ENCODE results near the gene LINS1. TPM values are rescaled to one million over a fixed set of nuclear protein-coding genes. Genes with fewer than 3 reads are reported as not detected.

The LINS1 gene
- total and polyA plus RNA-seq, 2 donors (not counting 1 experiment from before 2014, with no cell fraction given) = 14.3 to 46.4 TPM

DNA sequence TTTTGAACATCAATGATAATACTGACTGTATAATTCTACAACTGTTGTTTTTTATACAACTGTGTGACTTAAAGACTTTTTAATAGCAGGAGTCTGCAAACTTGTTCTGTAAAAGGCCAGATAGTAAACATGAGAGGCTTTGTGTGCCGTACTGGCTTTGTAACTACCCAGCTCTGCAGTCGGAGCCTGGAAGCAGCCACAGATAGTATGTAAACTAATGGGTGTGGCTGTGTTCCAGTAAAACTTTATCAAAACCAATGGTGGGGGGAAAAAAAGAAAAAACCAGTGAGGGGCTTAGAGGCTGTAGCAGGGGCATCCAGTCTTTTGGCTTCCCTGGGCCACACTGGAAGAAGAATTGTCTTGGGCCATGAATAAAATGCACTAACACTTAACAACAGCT, 12.4 kb upstream of the LINS1 start:
- H3K27ac Mint-ChIP-seq = no peak overlapping the region
- no peak overlapping the region for H3K4me3 Mint-ChIP-seq
- H3K4me2 ChIP-seq (replicated peaks; ENCODE audit: low read depth, low read length, poor library complexity, severe bottlenecking) = no peak overlapping the region
- WGBS (ENCODE audit: insufficient coverage) = 100% methylated on average over 2 of the region's 2 CpGs
- H3K9ac ChIP-seq (ENCODE audit: low read length) = no peak overlapping the region
- H3K27ac ChIP-seq (ENCODE audit: low read length in 2 of 2) = no peak overlapping the region
- no peaks in the 10 kb centered on the region for H3K4me1 ChIP-seq (ENCODE audit: control insufficient read depth in 2 of 2, insufficient read depth in 2 of 2, low read length in 2 of 2)
- no peak overlapping the region for H3K4me3 ChIP-seq (ENCODE audit: control extremely low read depth in 1 of 5, extremely low read depth in 1 of 5, insufficient read depth in 1 of 5, low read depth in 2 of 5, low read length in 4 of 5)
- ATAC-seq (ENCODE audit: low read depth) (no peak), DNase-seq (no peak)
- H3K79me2 ChIP-seq (ENCODE audit: control insufficient read depth, insufficient read depth, low read length) = peaks cover 55% of the 10 kb centered on the region
- TF ChIP-seq, protein P1, sequence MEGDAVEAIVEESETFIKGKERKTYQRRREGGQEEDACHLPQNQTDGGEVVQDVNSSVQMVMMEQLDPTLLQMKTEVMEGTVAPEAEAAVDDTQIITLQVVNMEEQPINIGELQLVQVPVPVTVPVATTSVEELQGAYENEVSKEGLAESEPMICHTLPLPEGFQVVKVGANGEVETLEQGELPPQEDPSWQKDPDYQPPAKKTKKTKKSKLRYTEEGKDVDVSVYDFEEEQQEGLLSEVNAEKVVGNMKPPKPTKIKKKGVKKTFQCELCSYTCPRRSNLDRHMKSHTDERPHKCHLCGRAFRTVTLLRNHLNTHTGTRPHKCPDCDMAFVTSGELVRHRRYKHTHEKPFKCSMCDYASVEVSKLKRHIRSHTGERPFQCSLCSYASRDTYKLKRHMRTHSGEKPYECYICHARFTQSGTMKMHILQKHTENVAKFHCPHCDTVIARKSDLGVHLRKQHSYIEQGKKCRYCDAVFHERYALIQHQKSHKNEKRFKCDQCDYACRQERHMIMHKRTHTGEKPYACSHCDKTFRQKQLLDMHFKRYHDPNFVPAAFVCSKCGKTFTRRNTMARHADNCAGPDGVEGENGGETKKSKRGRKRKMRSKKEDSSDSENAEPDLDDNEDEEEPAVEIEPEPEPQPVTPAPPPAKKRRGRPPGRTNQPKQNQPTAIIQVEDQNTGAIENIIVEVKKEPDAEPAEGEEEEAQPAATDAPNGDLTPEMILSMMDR (IDR thresholded peaks at IDR 0.05) = no peak
- TF ChIP-seq EZH2 (IDR thresholded peaks at IDR 0.05; ENCODE audit: borderline replicate concordance, insufficient read depth, low read depth, low read length, poor library complexity, severe bottlenecking) = no peak
- no peaks in the 10 kb centered on the region for H3K27me3 Mint-ChIP-seq
- no peaks in the 10 kb centered on the region for H3K9me3 Mint-ChIP-seq (ENCODE audit: insufficient read depth)
- H3K27me3 ChIP-seq (replicated peaks in 1 of 4; ENCODE audit: control extremely low read depth in 1 of 4, control insufficient read depth in 3 of 4, insufficient read depth in 4 of 4, low read length in 3 of 4) = no peaks in the 10 kb centered on the region
- intact Hi-C loops (cut with micrococcal nuclease) = no loop called here
- H4K20me1 ChIP-seq (ENCODE audit: control insufficient read depth, insufficient read depth, low read length, poor library complexity, severe bottlenecking) = peaks cover 24% of the 10 kb centered on the region
- ChIA-PET POLR2A (interaction anchor here (0.6 kb wide), 1 partner anchor 19 kb away, joined by 4 read pairs; no protein-coding TSS in a partner anchor), CTCF (no interaction called here)
- peaks cover 6% of the 10 kb centered on the region for H3K4me1 Mint-ChIP-seq
- peaks cover 0 to 65% of the 10 kb centered on the region in 2 experiments for H3K36me3 ChIP-seq (replicated peaks in 1 of 2; ENCODE audit: control extremely low read depth in 1 of 2, control insufficient read depth in 1 of 2, extremely low read depth in 1 of 2, insufficient read depth in 2 of 2, low read length in 1 of 2)
- no peaks in the 10 kb centered on the region for H3K9me3 ChIP-seq (ENCODE audit: control extremely low read depth in 1 of 3, control insufficient read depth in 2 of 3, insufficient read depth in 1 of 3, low read length in 2 of 3)
- H2AFZ ChIP-seq (ENCODE audit: insufficient read depth, low read depth, low read length, poor library complexity, severe bottlenecking) = no peak overlapping the region

DNA sequence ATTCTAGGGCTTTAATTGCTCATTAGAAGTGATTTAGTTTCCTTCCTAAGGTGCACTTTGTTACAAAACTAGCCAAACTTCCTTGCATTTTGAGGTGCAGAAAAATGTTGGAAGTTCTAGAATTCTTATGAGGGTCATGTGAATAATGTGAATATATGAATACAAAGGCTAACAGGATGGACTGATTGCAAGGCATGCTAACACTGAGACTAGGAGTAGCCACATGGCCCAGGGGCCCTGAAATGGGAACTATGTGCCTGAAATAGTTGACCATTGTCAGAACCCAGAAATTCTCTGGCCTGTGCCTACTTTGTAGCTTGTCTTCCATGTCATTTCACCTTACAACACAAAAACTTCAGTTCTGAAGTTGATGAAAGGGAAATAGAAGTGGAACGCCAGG, 11.2 kb upstream of the LINS1 start:
- TF ChIP-seq, protein P1 (IDR thresholded peaks at IDR 0.05) = no peak
- TF ChIP-seq EZH2 (IDR thresholded peaks at IDR 0.05; ENCODE audit: borderline replicate concordance, insufficient read depth, low read depth, low read length, poor library complexity, severe bottlenecking) = no peak
- no peak overlapping the region for H3K9ac ChIP-seq (ENCODE audit: low read length)
- Mint-ChIP-seq H3K4me1 (peaks cover 1% of the 10 kb centered on the region), H3K27ac (no peak overlapping the region), H3K4me3 (no peak overlapping the region), H3K27me3 (no peaks in the 10 kb centered on the region), H3K9me3 (ENCODE audit: insufficient read depth) (no peaks in the 10 kb centered on the region)
- no peaks in the 10 kb centered on the region for H3K4me1 ChIP-seq (ENCODE audit: control insufficient read depth in 2 of 2, insufficient read depth in 2 of 2, low read length in 2 of 2)
- no peak overlapping the region for H3K4me2 ChIP-seq (replicated peaks; ENCODE audit: low read depth, low read length, poor library complexity, severe bottlenecking)
- ChIA-PET POLR2A (no interaction called here), CTCF (no interaction called here)
- DNase-seq (no peak), ATAC-seq (ENCODE audit: low read depth) (no peak)
- H3K4me3 ChIP-seq (ENCODE audit: control extremely low read depth in 1 of 5, extremely low read depth in 1 of 5, insufficient read depth in 1 of 5, low read depth in 2 of 5, low read length in 4 of 5) = no peak overlapping the region
- no peak overlapping the region for H3K27ac ChIP-seq (ENCODE audit: low read length in 2 of 2)
- no CpG with 5 or more reads among the region's 1 CpG for WGBS (ENCODE audit: insufficient coverage)
- intact Hi-C loops (cut with micrococcal nuclease) = no loop called here
- H2AFZ ChIP-seq (ENCODE audit: insufficient read depth, low read depth, low read length, poor library complexity, severe bottlenecking) = no peak overlapping the region
- H4K20me1 ChIP-seq (ENCODE audit: control insufficient read depth, insufficient read depth, low read length, poor library complexity, severe bottlenecking) = peaks cover 14% of the 10 kb centered on the region
- peaks cover 0 to 58% of the 10 kb centered on the region in 2 experiments for H3K36me3 ChIP-seq (replicated peaks in 1 of 2; ENCODE audit: control extremely low read depth in 1 of 2, control insufficient read depth in 1 of 2, extremely low read depth in 1 of 2, insufficient read depth in 2 of 2, low read length in 1 of 2)
- no peaks in the 10 kb centered on the region for H3K9me3 ChIP-seq (ENCODE audit: control extremely low read depth in 1 of 3, control insufficient read depth in 2 of 3, insufficient read depth in 1 of 3, low read length in 2 of 3)
- no peaks in the 10 kb centered on the region for H3K27me3 ChIP-seq (replicated peaks in 1 of 4; ENCODE audit: control extremely low read depth in 1 of 4, control insufficient read depth in 3 of 4, insufficient read depth in 4 of 4, low read length in 3 of 4)
- H3K79me2 ChIP-seq (ENCODE audit: control insufficient read depth, insufficient read depth, low read length) = peaks cover 53% of the 10 kb centered on the region
